BJ (cell line): ENCODE measurements around the gene PLA2G6. TPM values are rescaled to one million over a fixed set of nuclear protein-coding genes. Genes with fewer than 3 reads are reported as not detected.

Source experiments
- CTCF ChIA-PET: fragments of 350-600 bp; formaldehyde crosslinking; extraction: SDS; loops from one replicate; lab custom pipeline; 2021; ENCODE audit warnings: antibody characterized with exemption, inconsistent platforms; lab: Yijun Ruan, JAX
- POLR2A ChIA-PET: fragments of 300-600 bp; sonication (Branson Sonifier 250); formaldehyde crosslinking; extraction: SDS; loops from one replicate; lab custom pipeline; 2021; ENCODE audit warnings: antibody characterized with exemption; lab: Charles Lee
- DNase-seq: peaks from one replicate; pipeline ENCODE4 v3.0.0-alpha.2; 2011; ENCODE audit warnings: low read depth
- H3K27me3 ChIP-seq: 2 replicates; pipeline ENCODE4 v1.6.0; 2011; ENCODE audit warnings: low read length; ENCODE audit not compliant: control insufficient read depth, insufficient read depth
- H3K36me3 ChIP-seq: 2 replicates; pipeline ENCODE4 v1.5.1; 2011; ENCODE audit warnings: low read length; ENCODE audit not compliant: control insufficient read depth, insufficient read depth
- H3K4me3 ChIP-seq: 2 replicates; pipeline ENCODE4 v1.5.1; 2011; ENCODE audit warnings: low read depth, mild to moderate bottlenecking, control low read depth, low read length
- CTCF ChIP-seq: IDR thresholded peaks from 2 replicates; pipeline ENCODE4 v1.5.1; 2011; ENCODE audit warnings: low read depth, mild to moderate bottlenecking, control low read depth, inconsistent platforms, low read length, moderate library complexity; ENCODE audit not compliant: insufficient read depth
- polyA plus RNA-seq: library from polyadenylated mRNA; depleted of rRNA; stranded (reverse); fragments of >200 nt; gene quantifications from 2 replicates; pipeline ENCODE4 v1.2.3, GENCODE V29; 2011

The PLA2G6 gene
- polyA plus RNA-seq, 1 experiment, result 14.9 TPM

GRCh38 chr22:38086942-38087341 is 94.7 kb downstream of the PLA2G6 start:
- Histone ChIP-seq H3K36me3 (no peaks in the 10 kb centered on the region), H3K4me3 (no peak overlapping the region), H3K27me3 (peaks cover 4% of the 10 kb centered on the region; the same call in 1 of the 2 replicates)
- CTCF ChIA-PET, result no interaction called here
- POLR2A ChIA-PET, result no interaction called here
- DNase-seq, result no peak
- no peak for TF ChIP-seq CTCF

GRCh38 chr22:38086001-38086845 is 95.4 kb downstream of the PLA2G6 start:
- Histone ChIP-seq H3K36me3 (no peaks in the 10 kb centered on the region), H3K4me3 (no peak overlapping the region), H3K27me3 (peaks cover 4% of the 10 kb centered on the region; the same call in 1 of the 2 replicates)
- no peak for TF ChIP-seq CTCF
- ChIA-PET CTCF (interaction anchor here (1.1 kb wide), 1 partner anchor 12 kb away, joined by 3 read pairs; no protein-coding TSS in a partner anchor), POLR2A (no interaction called here)
- DNase-seq, result no peak

- POLR2A ChIA-PET, result no interaction called here
Observed at GRCh38 chr22:38085501-38085900, 96.1 kb downstream of the PLA2G6 start.

GRCh38 chr22:38085056-38085455 is 96.6 kb downstream of the PLA2G6 start:
- no peak for TF ChIP-seq CTCF
- Histone ChIP-seq H3K4me3 (no peak overlapping the region), H3K27me3 (peaks cover 3% of the 10 kb centered on the region; the same call in 1 of the 2 replicates), H3K36me3 (no peaks in the 10 kb centered on the region)
- DNase-seq, result no peak
- ChIA-PET CTCF (interaction anchor here (1.1 to 1.3 kb wide), 3 partner anchors 13 to 16 kb away, joined by 3 to 8 read pairs (median 4); no protein-coding TSS in a partner anchor), POLR2A (no interaction called here)

More at GRCh38 chr22:38085501-38085900, 96.1 kb downstream of the PLA2G6 start:
- CTCF ChIA-PET, result interaction anchor here (1.1 to 1.3 kb wide), 2 partner anchors 12 to 14 kb away, joined by 3 to 4 read pairs; no protein-coding TSS in a partner anchor
- no peak for TF ChIP-seq CTCF
- Histone ChIP-seq H3K27me3 (peaks cover 4% of the 10 kb centered on the region; the same call in 1 of the 2 replicates), H3K36me3 (no peaks in the 10 kb centered on the region), H3K4me3 (no peak overlapping the region)
- DNase-seq, result no peak

- POLR2A ChIA-PET, result no interaction called here
- DNase-seq, result no peak
- CTCF ChIA-PET, result interaction anchor here (1.3 kb wide), 2 partner anchors 15 kb away, joined by 4 to 8 read pairs; no protein-coding TSS in a partner anchor
- Histone ChIP-seq H3K36me3 (no peaks in the 10 kb centered on the region), H3K27me3 (peaks cover 3% of the 10 kb centered on the region; the same call in 1 of the 2 replicates), H3K4me3 (no peak within 1 kb of the TSS)
- no peak for TF ChIP-seq CTCF
Observed at GRCh38 chr22:38083931-38084631, 97.5 kb downstream of the PLA2G6 start, which contains the start of gene SLC16A8. SLC16A8 (minus strand) TSS chr22:38084184; CDS start chr22:38082873, 1,311 bp downstream.
